HepG2 (cell line): ENCODE measurements around the gene IFNAR1.
"Not testable (repeated sequence)": the region's sequence is repeated elsewhere in the genome, so short reads cannot be mapped to it uniquely, and the experiment has no call there.

ENCODE experiments used
- ZSCAN30 ChIP-seq: sonication (generic); formaldehyde crosslinking; IDR thresholded peaks from 2 replicates; pipeline ENCODE4 v1.5.0; 2020; ENCODE audit warnings: mild to moderate bottlenecking, missing genetic modification reagents
- TF ChIP-seq, protein P1 (sequence below): sonication (generic); formaldehyde crosslinking; IDR thresholded peaks from 2 replicates; pipeline ENCODE4 v1.4.0; 2020; ENCODE audit warnings: missing genetic modification reagents

GRCh38 chr21:33323610-33324009 lies 1.2 kb upstream of the IFNAR1 start:
- not testable (repeated sequence) for TF ChIP-seq ZSCAN30 (CRISPR knock-in tag)
- TF ChIP-seq, protein P1, sequence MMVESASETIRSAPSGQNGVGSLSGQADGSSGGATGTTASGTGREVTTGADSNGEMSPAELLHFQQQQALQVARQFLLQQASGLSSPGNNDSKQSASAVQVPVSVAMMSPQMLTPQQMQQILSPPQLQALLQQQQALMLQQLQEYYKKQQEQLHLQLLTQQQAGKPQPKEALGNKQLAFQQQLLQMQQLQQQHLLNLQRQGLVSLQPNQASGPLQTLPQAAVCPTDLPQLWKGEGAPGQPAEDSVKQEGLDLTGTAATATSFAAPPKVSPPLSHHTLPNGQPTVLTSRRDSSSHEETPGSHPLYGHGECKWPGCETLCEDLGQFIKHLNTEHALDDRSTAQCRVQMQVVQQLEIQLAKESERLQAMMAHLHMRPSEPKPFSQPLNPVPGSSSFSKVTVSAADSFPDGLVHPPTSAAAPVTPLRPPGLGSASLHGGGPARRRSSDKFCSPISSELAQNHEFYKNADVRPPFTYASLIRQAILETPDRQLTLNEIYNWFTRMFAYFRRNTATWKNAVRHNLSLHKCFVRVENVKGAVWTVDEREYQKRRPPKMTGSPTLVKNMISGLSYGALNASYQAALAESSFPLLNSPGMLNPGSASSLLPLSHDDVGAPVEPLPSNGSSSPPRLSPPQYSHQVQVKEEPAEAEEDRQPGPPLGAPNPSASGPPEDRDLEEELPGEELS (CRISPR knock-in tag): not testable (repeated sequence)
